DMS153 treated with DMSO at 0.1 percent for 48 hours (cell line): ENCODE measurements around the gene WDR70.
"Not testable (repeated sequence)": the region's sequence is repeated elsewhere in the genome, so short reads cannot be mapped to it uniquely, and the experiment has no call there.

Source experiments
- DNase-seq: peaks from one replicate; lab custom pipeline; 2025; ENCODE audit not compliant: unreplicated experiment; lab: John Stamatoyannopoulos, UW

Gene WDR70

DNA sequence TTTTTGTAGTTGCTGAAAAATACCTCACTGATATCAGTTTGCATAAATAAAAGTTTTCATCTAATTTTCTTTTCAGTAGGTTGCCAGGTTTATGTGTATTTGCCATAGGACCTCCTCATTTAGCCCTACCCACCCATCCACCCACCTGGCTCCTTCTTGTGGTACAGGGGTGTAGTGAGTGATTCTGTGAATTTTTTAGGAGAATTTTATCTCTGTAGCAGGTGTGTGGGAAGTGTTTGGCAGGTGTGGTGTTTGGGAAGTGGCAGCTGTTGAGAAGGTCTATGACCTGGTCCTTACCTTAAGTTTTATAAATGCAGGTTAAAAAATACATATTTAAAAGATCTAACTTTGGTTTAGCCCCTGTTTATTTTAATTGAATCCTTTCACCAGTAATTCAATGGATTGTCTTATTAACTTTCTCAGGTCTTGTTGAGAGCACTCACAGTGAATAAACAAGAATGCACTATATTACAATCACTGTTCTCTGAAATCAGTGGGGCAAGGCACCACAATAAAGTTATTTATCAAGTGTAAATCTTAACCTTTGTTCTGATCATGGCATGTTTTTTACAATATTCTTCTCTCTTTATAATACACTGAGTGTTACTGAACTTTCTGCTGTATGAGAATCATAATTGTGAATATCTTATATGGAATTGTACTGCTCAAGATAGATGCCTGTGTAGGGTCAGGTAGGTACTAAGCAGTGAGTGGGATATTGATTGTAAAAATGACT is 189.1 kb downstream of the WDR70 start:
- no peak for DNase-seq

DNA sequence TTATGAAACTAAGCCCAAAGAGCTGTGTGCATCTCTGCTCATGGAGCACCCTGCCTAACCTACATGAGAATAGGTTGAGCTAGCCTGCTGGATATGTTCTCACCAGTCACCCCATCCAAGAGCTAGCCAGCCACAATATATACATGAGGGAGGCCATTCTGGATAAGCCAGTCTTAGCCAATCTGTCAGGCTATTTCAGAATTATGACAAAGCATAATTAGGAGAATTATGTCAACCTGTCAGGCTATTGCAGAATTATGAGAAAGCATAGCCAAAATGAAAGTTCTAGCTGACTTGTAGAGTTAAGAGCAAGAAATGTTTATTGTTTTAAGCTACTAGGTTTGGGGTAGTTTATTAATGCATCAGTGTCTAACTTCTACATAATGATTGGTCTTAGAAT is 189.8 kb downstream of the WDR70 start:
- DNase-seq: no peak

DNA sequence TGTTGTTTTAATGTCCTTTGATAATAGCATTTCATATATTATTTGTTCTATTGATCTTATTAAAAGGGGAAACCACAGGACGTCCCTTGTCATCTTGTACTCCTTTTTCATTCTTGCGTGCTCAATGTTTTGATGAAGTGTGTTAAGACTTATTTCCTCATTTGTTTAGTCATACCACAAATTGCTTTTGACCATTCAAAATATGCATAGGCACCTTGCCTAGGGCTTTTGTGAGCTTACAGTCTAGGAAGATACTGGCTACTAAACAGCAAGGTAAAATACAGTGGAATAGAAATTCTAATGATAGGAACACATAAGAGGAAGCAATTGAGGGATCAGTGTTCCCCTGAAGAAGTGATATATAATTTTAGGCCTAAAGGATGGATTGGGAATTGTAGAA is 190.3 kb downstream of the WDR70 start:
- no peak for DNase-seq

DNA sequence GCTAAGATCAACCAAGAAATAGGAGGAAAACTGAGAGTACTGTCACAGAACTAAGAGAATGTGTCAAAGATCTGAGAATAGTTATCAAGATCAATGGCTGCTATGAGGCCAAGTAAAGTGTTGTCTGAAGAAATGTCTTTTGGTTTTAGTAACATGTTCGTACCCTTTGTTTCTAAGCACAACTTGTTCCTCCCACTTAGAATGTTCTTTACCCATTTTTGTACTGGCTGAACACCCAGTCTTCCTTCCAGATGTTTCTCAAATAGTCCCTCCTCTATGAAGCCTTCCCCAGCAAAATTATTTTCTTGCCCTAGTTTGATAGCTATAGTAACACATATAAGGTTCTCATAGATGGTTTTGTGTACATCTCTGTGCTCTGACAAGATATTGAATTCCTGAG is 191.5 kb downstream of the WDR70 start:
- no peak for DNase-seq

DNA sequence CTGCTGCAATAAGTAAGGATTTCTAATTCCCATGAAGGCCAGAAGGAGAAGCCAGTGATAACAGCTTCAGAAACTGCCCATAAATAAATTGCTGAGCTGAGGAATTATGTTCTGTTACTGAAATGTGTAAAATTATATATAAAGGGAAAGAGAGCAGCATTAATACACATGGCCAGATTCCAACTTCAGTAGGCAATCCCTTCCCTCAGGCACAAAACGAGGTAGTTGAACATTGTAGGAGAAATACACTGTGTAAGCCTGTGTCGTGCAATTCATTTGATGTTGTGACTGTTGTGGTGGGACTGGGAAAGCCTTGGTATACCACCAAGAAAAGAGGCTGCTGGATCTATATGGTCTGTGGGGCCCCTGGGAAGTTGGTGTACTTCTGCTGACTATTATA is 192.9 kb downstream of the WDR70 start:
- DNase-seq: no peak

DNA sequence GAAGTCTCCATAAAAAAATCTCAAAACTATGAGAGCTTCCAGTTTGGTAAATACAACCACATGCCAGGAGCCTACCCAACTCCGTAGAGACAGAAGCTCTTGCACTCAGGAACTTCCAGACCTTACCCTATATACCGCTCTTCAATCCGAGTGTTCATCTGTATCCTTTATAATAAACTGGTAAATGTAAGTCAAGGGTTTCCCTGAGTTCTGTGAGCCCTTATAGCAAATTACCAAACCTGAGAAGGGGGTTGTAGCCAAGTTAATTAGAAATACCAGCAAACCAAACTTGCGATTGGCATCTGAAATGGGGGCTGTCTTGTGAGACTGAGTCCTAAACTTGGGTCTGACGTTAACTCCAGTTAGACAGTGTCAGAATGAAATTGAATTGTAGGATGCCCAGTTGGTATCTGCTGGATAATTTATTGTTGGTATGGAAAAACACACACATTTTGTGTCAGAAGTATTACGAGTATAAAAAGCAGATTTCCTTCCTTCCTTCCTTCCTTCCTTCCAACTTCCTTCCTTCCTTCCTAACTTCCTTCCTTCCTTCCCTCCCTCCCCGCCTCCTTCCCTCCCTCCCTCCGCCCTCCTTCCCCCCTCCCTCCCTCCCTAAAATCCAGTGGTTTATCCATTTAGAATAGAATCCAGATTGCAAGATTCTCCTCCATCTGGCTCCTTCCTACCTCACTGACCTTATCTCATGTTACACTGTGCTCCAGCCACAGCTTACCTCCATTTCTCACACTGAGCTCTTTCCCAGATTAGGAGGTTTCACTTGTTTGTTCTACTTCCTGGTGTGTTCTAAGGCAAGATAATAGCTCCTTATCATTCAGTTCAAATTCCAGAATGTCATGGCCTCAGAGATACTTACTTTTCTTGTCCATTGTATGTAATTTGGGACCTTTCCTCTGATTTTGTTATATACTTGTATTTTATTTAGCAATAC is 196.7 kb downstream of the WDR70 start:
- no peak for DNase-seq

DNA sequence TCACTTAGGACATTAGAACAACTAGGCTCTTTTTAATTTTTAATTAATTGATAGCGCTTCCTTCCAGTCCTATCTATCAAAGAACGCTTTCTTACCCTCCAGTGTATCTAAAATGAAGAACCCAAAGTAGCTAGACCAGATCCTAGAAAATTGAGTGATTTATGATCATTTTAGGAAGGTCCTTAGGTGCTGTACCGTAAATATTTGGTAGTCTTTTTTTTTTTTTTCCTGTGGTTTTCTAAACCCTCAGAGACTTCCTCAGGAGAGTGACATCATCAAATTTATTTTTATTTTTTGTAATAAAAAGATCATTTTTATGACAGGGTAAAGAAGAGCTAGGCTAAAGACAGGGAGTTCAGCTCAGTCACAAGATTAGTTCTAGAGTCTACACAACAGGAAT is 197.4 kb downstream of the WDR70 start:
- DNase-seq: no peak

DNA sequence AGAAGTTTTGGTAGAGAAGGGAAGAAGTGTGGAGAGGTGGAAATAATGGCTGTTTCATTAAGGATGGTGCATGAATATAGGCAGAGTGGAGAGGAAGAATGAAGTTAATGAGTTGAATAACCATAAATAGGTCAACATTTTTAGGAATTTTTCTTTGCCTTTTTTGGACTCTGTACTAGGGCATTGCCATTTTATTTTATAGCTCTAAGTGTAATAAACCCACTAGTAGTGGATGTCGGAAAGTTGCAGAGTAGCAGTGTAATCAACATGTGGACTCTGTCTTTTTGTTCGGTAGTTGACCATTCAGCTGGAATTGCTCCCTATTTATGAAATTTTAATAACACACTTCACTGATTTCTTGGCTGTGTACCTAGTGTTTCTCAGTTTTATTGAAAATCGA is 199.1 kb downstream of the WDR70 start:
- DNase-seq: no peak

DNA sequence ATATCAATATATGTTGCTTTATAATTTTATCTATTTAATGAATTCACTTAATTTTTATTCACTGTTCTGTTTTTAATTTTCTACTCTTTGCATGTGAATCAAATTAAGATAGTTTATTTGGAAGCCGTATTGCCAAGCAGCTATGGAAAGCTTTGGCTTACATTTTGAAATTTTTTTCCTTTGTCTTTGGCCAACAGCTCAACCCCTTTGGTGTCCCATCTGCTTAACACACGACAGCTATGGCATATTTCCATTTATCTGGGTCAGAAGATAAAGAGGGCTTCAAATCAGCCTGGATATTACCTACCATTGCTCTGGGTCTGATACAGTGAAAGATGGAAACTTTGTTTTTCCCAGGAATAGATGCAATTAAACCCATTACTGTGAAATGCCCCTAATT is 201.0 kb downstream of the WDR70 start:
- DNase-seq: no peak

DNA sequence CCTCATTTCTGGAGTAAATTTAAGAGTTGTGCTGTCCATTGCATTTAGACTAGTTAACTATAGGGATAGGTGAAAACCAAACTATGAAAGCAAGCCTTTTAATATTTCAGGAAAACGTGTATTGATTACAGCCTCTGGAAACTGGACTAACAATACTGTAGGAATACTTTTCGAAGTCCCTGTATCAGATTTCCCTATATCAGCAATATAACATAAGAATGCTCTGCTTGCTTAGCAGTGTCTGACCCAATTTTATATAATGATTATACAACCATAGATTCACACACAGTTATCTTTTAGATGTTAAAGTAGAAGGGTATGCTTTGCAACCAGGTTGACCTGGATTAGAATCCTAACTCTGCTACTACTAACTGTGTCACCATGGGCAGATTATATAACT is 203.1 kb downstream of the WDR70 start:
- DNase-seq: no peak

DNA sequence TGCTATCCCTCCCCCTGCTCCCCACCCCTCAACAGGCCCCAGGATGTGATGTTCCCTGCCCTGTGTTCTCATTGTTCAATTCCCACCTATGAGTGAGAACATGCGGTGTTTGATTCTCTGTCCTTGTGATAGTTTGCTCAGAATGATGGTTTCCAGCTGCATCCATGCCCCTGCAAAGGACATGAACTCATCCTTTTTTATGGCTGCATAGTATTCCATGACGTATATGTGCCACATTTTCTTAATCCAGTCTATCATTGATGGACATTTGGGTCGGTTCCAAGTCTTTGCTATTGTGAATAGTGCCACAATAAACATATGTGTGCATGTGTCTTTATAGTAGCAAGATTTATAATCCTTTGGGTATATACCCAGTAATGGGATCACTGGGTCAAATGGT is 214.2 kb downstream of the WDR70 start:
- not testable (repeated sequence) for DNase-seq

DNA sequence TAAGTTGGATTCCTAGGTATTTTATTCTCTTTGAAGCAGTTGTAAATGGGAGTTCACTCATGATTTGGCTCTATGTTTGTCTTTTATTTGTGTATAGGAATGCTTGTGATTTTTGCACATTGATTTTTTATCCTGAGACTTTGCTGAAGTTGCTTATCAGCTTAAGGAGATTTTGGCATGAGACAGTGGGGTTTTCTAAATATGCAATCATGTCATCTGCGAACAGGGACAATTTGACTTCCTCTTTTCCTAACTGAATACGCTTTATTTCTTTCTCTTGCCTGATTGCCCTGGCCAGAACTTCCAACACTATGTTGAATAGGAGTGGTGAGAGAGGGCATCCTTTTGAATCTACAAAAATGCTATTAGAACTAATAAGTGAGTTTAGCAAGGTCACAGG is 215.7 kb downstream of the WDR70 start:
- DNase-seq: not testable (repeated sequence)

DNA sequence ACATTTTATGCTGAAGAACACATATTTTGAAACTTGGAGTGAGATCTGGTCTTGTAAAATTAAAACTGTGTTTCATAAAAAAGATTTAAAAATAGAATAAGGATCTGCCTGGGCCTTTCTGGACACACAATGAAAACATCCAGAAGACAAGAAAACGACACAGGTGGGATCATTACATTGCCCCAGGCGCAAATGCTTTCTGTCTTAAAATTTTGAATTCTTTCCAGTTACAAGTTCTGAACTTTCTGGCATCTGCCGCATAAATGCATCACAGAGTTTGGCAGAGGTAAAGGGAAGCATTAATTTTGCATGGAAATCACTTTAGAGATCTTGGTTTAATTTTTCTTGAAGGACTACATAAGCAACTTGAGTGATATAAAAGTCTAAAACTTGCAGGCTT is 219.6 kb downstream of the WDR70 start:
- no peak for DNase-seq

DNA sequence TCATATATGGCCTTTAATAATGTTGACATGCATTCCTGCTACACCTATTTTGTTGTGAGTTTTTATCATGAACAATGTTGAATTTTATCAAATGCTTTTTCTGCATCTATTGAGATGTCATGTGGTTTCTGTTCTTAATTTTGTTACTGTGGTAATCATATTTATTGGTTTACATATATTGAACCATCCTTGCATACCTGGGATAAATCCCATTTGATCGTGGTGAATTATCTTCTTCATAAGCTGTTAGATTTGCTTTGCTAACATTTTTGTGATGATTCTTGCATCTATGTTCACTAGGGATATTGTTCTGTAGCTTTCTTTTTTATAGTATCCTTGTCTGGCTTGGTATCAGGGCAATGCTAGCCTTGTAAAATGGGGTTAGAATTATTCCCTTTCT is 222.0 kb downstream of the WDR70 start:
- DNase-seq: no peak

DNA sequence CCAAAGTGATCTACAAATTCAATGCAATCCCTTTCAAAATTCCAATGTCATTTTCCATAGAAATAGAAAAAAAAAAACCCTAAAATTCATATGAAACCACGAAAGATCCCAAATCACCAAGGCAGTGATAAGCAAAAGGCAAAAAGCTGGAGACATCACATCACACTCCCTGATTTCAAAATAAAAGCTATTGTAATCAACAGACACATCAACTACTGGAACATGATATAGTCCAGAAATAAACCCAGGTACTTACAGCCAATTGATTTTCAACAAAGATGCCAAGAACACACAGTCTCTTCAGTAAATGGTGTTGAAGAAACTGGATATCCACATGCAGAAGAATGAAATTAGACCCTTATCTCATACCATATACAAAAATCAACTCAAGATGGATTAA is 224.0 kb downstream of the WDR70 start:
- DNase-seq: no peak

DNA sequence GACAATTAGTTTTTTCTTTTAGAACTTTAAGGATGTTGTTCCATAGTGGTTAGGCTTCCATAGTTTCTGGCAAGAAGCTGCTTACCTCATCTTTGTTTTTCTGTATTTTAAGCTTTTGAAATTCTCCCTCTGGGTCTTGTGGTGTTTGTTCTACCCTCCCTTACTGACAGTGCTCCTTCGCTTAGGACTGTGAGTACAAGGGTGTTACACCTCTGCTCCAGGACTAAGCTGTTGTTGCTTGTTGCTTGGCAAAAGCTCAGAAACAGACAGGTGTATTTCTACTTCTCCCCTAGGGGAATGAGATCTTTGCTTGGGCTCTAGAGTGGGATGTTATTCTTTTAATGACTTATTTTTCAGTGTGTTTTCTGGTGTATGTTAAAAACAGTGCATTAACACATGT is 225.2 kb downstream of the WDR70 start:
- DNase-seq: no peak

DNA sequence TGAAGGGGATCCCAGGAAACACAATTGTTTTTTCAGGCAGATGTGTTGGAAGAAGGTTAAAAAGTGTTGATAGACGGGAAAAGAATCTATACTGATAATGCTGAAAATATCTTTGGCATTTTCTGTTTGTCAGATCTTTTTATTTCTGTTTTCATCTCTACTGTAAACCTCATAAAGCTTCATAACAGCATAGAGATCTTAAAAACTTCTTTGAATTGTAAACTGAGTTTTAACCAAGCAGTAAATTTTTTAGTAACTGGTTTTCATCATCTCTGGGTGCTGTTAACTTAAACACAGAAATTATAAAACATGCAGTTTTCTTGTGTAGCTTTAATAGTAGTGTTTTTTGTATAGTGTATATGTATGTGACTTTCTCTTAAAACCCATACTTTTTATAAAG is 227.0 kb downstream of the WDR70 start:
- DNase-seq: no peak

DNA sequence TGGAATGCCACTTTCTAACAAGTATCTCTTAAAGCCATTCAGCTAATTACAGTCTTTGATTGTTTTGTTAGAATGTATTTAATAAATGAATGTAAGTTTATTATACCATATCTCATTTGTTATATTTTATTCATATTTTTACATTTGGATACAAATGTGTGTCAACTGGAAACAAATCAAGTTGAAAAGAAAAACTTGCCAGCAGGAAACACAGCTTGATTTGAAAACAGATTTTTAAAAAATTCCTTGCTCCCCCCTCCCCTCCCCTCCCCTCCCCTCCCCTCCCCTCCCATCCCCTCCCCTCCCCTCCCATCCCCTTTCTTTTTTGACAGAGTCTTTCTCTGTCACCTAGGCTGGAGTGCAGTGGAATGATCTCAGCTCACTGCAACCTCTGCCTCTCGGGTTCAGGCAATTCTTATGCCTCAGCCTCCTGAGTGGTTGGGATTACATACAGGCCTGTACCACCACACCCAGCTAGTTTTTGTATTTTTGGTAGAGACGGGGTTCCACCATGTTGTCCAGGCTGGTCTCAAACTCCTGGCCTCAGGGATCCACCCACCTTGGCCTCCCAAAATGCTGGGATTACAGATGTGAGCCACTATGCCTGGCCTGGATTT is 227.6 kb downstream of the WDR70 start:
- no peak for DNase-seq

DNA sequence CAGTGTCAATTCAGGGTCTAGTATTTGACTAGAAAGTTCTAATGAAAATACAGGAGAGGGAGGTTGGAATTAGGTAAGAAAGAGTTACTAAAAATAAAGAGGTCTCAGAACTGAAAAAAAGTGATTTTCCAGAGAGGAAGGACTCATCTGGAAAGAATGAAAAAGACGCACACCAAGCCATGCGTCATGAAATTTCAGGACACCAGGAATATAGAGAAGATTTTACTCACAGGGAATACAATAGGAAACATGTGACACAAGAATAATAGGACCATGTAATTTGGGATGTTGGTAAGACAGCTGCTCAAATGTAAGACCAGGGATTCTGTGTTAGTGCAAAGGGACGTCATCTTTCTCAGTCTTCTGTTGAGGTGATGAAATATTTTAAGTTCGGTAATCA is 236.1 kb downstream of the WDR70 start:
- DNase-seq: no peak

DNA sequence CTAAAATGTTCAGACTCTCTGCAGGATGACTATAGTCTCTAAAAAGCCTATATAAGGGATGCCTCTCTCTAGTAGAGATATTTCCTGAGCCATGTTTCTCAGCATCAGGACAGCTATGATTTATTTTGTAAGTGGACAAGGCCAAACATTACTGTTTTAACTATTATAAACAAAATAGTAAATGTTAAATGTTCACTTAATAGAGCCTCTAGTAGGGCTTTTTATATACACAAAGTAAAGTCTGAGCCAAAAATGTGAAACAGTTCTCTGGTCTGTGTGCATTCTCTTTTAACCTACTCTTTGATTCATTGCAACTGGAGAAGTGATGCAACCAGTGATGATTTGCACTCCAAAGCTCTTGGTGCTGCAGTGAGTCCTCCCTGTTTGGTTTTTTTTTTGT is 240.2 kb downstream of the WDR70 start:
- no peak for DNase-seq

DNA sequence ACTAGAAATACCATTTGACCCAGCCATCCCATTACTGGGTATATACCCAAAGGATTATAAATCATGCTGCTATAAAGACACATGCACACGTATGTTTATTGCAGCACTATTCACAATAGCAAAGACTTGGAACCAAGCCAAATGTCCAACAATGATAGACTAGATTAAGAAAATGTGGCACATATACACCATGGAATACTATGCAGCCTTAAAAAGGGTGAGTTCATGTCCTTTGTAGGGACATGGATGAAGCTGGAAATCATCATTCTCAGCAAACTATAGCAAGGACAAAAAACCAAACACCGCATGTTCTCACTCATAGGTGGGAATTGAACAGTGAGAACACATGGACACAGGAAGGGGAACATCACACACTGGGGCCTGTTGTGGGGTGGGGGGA is 243.2 kb downstream of the WDR70 start:
- not testable (repeated sequence) for DNase-seq

DNA sequence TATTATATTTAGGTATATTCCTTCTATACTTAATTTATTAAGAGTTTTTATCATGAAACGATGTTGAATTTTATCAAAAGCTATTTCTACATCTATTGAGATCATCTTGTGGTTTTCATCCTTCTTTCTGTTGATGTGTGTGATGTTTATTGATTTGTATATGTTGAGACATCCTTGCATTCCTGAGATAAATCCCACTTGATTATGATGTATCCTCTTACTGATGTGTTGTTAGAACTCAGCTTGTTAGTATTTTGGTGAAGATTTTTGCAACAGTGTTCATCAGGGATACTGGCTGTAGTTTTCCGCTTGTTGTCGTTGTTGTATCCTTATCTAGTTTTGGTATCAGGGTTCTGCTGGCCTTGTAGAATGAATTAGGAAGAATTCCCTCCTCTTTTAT is 247.1 kb downstream of the WDR70 start:
- DNase-seq: no peak
